NCI-H2227 treated with DMSO at 0.1 percent for 48 hours (cell line): ENCODE measurements around the gene HPCAL1.
"Not testable (repeated sequence)": the region's sequence is repeated elsewhere in the genome, so short reads cannot be mapped to it uniquely, and the experiment has no call there.

Source experiments
- DNase-seq: peaks from one replicate; lab custom pipeline; 2025; lab: John Stamatoyannopoulos, UW

Gene HPCAL1

GRCh38 chr2:10285191-10285555 is 17.5 kb upstream of the HPCAL1 start:
- DNase-seq = no peak

- no peak for DNase-seq
Measured at GRCh38 chr2:10285556-10286198, 17.0 kb upstream of the HPCAL1 start.

GRCh38 chr2:10286216-10287037 is 16.3 kb upstream of the HPCAL1 start:
- no peak for DNase-seq

- no peak for DNase-seq
Measured at GRCh38 chr2:10287761-10288160, 14.9 kb upstream of the HPCAL1 start.

GRCh38 chr2:10288606-10289005 is 14.1 kb upstream of the HPCAL1 start:
- DNase-seq = no peak

GRCh38 chr2:10289352-10289751 is 13.4 kb upstream of the HPCAL1 start:
- no peak for DNase-seq

- no peak for DNase-seq
Measured at GRCh38 chr2:10289891-10290290, 12.8 kb upstream of the HPCAL1 start.

GRCh38 chr2:10291376-10291775 is 11.3 kb upstream of the HPCAL1 start:
- DNase-seq = not testable (repeated sequence)

- DNase-seq = no peak
Measured at GRCh38 chr2:10292033-10292432, 10.7 kb upstream of the HPCAL1 start.

- DNase-seq = no peak
Measured at GRCh38 chr2:10293603-10294002, 9.1 kb upstream of the HPCAL1 start.

GRCh38 chr2:10294077-10294476 is 8.6 kb upstream of the HPCAL1 start:
- no peak for DNase-seq

- not testable (repeated sequence) for DNase-seq
Measured at GRCh38 chr2:10295649-10296048, 7.1 kb upstream of the HPCAL1 start.

GRCh38 chr2:10296142-10296541 is 6.6 kb upstream of the HPCAL1 start:
- no peak for DNase-seq

- DNase-seq = no peak
Measured at GRCh38 chr2:10297191-10297830, 5.4 kb upstream of the HPCAL1 start.

GRCh38 chr2:10297959-10298531 is 4.7 kb upstream of the HPCAL1 start:
- no peak for DNase-seq

- not testable (repeated sequence) for DNase-seq
Measured at GRCh38 chr2:10298777-10299176, 3.9 kb upstream of the HPCAL1 start.

GRCh38 chr2:10300328-10300920 is 2.3 kb upstream of the HPCAL1 start:
- DNase-seq = no peak

- DNase-seq = no peak
Measured at GRCh38 chr2:10300997-10301940, 1.4 kb upstream of the HPCAL1 start.

- DNase-seq = no peak
Measured at GRCh38 chr2:10301941-10302478, 694 bp upstream of the HPCAL1 start.

GRCh38 chr2:10303181-10303693 is 533 bp downstream of the HPCAL1 start:
- no peak for DNase-seq
